Stimulated activated CD8-positive, alpha-beta memory T cell treated with anti-CD3 and anti-CD28 coated beads, Interleukin-4, amount 100 ng/mL, for 4 hours (primary cell): Measurements from ENCODE around the gene NAV2.

Experiments used
- DNase-seq, 2 donors: peaks; one replicate each; pipeline ENCODE4 v3.0.0-alpha.2; 2020; ENCODE audit warnings: low read depth in 2 of 2, low spot score in 1 of 2

Gene NAV2

DNA sequence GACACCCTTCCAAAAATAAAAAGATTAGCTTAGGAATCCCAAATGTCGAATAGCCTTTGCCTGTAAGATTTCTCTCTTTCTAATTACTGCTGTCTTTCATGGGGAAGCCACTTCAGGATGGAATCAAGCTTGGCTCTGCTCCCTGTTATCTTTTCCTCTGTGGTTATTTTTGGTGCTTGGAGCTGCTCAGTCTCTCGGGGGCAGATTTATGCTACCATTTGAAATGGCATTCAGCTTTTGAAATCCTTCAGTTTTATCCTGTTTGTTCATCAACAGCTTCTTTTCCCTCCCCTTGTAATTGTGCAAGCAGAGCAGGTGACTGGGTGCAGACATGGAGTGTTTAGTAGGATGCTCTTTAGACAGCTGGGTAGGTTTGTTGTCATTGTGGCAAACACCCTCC, 336.6 kb downstream of the NAV2 start:
- DNase-seq = no peak

DNA sequence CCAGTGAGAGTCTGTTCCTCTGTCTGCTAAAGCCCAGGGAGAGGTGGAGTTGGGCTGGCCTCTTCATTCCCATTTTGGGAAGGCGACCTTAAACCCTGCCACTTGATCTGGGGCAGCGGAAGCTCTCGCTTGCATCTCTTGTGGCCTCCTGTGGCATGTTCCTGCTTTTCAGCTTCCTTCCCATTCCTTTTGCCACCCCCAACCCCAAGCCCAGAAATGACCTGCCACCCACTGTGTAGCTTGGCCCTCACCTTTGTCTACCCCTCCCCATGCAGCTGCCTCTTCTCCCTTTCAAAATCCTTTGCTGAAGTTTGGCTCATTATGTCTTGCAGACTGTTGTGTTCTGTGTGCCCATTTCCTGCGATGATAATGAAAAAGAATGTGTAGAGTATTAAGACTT, 337.4 kb downstream of the NAV2 start:
- DNase-seq = no peak

DNA sequence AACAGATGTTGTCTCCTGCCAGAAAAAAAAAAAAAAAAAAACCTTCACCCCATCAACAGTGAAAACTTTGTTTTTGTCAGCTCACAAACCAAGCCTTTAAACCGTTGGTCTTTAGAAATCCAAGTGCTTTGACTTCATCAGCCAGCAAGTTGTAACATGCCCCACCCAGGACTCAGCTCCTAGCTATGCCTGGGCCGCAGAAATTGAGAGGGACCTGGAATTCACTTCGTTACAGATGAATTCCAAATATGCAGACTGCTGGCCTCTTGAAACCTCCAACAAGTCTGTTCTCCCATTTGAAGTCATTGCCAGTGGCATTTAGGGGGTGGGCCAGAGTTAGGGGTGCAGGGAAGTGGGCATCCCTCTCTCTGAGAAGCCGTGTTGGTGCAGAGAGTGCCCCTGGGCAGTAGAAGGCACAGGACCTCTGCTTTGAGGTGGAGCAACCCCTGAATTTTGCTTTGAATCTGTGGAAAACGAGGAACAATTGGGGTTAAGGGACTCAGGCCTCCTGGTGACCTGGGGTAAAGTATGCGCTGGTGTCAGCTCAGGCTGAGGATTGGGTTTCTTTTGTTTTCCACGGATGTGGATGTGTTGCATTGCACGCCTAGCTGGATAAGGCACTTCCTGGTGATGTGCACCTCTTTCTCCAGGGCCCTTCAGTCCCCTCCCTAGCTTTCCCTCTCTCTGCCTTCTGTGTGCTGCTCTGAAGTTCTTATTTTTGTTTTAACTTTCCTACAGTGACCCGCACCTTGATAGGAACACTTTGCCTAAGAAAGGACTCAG, 338.1 kb downstream of the NAV2 start:
- DNase-seq = no peak

DNA sequence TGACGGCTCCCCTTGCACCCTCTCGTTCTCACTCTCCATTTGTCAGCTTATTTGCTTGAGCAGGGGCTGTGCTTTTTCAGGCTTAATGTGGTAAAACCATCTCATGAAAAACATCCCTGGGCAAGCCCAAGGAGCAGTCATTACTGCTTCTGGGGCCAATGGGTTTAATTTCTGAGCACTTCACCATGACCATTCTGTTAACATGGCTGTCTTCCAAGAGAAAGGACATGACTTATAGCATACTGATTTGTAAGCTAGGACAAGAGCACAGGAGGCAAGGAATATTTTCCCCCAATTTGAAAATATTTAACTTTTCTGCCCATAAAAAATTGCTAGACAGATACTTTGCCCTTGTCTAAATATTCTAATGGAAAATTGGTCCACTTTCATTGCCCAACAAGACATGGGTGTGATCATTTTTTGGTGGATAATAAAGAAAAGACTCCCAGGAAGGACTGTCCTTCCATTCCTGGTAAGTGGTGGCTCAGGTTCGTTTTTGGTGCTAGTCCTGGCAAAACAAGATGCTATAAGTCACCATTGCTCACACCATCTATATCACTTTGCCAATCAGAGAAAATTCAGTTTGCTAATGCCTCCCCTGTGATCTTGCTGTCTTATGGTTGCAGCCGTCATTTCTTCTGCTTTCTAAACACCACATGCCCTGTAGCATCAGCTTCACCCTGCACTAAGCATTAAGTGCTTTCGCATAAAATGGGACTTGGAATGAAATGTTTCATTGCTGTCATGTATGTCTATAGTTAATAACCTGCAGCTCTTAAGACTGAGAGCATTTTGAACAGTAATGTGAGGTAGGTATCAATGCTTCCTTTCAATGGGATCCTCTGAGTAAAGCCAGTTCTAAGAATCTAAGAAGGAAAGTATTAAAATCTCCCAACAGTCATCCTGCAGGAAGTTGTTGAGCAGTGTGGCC, 339.1 kb downstream of the NAV2 start:
- DNase-seq = no peak

DNA sequence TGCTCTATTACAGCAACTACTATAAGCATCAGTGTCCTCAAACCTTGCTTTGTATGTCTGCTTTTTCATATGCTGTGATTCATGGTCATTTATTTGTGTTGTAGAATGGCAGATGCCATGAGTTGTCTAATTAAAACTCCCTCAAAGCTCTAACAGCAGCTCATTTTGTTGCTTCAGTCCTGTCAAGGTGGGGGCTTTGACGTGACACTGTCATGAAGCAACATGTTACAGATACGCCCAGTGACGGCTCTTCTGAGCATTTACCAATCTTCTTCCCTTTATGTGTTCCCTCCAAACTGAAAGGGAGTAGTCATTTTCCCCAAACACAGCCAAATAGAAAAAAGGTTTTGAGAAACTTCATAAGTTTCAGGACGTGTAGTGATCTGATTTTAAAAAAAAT, 340.9 kb downstream of the NAV2 start:
- no peak for DNase-seq

DNA sequence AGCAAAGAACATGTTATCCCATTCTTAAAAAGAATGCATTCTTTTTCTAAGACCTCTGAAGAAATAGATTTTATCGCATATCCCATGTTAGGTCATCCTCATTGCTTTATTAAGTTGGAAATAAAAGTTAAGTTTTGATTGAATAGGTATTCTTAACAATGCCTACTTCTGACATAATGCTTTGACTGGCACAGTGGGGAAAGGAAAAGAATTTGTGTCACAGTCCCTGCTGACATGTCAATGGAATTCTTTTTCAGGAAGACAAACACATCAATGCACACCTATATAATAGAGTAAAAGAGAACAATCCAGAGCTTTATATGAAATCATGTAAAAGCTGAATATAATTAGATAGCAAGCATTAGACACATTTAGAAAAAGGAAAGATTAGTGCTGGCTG, 341.9 kb downstream of the NAV2 start:
- DNase-seq = no peak

DNA sequence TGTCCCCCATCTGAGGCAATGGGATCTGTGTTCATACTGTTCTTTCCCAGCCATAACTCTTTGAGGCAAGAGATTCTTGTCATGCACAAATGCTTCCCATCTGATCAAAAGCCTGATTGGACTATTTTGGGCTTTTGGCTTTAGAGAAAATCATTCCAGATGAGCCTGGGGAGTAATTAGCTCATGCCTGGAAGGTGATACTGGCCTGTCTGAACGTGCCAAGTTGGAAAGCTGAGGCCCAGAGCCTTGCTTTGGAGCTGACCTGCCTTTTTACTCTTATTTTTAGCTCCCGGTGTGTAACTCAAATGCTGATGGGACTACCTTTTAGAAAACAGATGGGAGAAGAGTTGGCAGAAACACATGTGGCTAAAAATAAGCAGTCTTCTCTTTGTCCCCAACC, 342.7 kb downstream of the NAV2 start:
- no peak for DNase-seq

DNA sequence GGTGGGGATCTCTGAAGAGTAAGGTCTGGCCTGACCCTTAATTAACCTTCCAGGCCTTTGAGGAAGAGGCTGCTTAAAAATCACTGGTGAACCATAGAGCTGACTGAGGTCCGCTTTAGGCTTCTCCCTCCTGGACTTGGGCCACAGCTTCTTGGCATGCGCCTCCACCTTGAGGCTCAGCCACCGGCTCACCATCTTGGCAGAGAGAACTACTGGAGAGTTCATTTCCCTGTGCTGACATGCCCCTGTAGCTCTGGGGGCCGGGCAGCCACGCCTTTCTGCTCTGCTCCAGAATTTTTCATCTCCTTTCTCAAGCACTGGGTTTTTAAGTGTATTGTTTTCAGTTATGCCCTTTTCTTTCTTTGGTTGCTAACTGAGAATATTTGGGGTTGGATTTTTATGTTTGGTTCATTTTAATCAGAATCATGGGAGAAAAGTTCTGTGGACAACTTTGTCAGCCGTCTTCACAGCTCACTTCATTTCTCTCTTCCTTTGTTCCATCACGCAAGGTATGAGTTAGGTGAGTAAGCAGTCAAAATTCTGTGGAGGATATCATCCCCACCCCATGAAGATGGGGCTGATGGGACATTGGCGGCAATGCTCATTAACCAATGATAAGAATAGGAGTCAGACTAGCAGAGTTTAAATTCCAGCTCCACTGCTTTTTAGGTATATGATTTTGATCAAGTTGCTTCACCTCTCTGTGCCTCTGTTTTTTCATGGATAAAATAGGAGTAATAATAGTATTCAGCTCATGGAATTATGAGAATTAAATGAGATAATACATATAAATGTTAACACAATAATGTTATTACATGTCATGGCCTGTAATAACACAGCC, 343.7 kb downstream of the NAV2 start:
- DNase-seq = no peak

DNA sequence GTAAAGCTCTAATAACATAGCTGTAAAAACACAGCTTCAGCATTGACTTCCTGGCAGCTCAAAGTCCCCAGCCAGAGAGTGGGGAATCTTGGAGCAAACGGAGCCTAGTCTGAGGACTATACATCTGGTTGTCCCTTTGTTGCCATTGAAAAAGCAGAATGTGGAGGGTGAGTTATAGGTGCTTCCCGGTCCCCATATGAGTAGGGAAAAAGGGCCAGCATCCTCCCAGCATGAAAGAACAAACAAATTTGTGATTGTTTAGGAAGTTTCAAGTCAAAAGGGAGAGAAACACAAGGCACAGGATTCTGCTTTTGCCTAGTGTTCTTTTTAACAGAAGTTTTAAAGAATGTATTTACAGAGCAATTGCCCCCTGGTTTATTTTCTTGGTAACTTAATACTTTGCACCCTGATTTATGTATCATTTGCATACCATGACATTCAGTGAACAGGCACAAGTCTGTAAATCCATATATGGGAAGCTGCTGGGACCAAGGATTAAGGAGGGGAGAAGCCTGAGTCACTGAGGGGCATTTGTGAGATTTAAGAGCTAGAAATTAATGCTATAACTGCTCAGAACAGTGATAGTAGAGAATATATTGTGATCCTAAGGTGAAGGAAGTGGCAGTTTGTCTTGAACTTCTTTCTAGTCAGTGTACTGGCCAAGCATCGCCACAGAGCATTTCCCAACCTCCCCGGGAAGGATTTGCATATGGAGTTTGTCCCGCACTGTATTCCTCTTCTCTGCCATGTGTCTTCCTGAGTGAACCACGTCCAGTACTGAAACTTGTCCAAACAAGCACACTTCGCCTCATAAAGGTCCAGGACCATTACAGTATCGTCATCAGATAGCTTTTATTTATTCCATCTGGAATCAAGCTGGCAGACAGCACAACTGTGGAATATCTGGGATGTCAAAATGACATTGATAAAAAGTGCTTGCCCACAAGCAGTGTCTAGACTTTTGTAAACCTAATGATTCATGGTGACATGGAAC, 344.6 kb downstream of the NAV2 start:
- no peak for DNase-seq

DNA sequence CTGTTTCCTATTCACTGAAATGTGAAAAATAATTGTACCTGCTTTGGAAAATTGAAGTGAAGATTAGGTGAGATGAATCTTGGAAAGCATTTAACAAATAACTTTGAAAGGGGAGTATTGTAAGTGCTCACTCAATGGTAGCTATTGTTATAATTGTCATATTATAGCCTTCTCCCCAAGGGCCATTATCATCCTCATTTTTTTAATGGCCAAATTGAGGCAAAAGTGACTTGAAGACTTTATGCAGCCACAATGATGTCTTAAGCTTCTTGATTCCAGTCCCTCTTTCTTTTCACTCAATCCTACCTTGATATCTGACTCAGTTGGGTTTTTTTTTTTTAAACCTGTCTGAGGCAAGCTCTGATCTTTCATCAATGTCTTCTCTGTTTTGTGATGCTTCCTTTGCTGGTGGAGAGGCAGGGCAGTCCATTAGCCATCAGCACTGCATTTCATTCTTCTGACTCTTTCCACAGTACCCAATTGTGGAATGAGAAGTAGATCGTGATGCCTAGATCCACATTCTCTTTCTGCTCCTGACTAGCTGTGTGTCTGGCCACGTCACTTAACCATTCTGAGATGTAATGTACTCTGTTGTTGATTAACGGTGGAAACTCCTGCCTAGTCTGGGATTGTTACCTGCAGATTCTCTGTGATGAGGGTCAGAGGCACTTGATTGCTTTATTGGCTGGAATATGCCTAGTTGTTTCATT, 346.3 kb downstream of the NAV2 start:
- no peak for DNase-seq

DNA sequence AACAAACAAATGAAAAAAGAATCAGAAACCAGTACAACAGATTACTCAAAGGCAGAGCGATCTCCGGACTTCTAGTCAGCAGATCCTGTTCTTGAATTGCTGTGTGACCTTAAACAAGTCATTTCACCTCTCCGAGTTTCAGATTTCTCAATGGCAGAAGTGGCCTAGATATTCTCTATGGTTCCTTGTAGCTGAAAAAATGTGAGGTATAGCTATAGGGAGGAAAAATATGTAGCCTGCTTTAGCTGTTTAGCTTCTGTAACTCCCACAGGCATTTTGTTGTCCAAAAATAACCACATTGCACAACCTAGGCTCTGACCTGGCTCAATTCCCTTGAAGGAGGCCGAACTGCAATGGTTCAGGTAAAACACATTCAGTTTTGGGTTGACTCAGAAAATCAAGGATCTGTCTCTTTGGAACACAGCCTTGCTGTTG, 347.0 kb downstream of the NAV2 start:
- no peak for DNase-seq

DNA sequence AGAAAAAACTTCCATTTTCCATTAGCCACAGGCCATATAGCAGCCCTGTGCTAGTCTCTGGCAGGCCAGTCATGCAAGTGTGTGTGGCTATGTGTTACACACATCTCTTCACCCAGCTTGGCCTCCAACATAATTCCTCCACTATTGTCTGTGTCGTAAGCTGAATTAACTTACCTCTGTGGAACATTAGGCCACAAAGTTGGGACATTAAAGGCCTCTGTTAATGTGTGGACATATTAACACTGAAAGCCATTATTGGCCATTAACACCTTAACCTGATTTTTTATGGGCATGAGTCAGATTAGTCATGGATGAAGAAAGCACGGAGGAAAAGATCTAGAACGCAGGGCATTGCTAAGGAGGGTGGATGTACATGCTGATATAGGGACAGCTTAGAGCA, 347.5 kb downstream of the NAV2 start:
- DNase-seq = no peak

DNA sequence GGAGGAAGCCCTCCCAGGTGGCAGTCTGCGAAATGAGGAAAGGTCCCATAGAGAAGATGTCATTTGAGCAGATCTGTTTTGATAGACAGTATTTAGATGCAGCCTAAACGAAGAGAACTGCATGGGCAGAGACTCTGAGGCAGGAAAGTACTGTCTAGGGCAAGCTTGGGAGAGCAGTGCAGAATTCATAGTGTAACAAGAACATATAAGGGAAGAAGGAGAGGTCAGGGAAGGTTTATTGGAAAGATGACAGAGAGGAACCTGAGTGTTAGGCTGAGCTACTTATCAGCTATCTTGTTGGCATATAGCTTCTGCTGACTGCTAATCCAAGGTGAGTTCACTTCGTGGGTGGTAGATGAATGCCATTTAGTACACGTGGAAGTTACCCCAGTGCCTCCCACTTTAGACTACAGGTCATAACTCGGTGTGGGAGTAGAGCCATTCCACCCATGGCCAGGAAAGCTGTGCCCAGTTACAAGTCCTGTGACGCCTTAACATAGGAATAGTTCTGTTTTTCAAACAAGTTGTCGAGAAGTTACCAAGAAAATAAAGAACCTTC, 348.1 kb downstream of the NAV2 start:
- DNase-seq = no peak

DNA sequence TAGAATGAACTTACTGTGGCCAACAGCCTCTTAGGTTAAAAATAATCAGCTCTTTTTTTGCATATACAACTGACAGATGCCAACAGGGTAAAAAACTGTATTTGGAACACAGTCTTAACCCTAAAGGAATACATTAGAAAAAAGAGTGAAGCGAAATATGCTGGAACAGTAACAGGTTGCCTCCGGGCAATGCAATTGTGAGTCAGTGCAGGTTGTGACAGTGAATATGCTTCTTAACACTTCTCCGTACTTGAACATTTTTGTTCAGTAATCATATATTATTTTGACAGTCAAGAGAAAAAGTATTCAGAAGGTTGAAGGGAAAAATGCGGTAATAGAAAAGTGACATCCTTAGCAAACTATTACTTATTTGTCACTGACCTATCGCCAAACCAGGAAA, 349.1 kb downstream of the NAV2 start:
- DNase-seq = no peak

DNA sequence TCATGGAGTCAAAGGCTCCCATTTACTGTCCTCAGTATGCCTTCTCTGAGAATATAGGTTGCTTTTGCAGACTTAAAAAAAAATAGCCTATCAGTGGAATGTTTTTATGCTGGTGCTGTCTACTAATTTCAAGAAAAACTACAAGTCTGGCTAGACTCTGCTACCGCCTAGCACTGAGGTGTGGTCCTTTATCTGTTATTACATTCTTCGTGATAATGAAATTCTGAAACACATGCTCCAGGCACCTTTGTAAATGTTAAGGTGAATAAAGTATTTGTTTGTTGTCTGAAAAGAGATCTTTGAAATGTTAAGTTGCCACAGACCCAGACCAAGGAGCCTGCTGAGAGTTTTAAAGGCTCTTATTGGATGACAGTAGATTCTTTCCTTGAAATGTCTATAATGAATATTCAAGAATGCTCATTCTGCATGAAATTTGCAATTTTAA, 352.3 kb downstream of the NAV2 start:
- DNase-seq = no peak

DNA sequence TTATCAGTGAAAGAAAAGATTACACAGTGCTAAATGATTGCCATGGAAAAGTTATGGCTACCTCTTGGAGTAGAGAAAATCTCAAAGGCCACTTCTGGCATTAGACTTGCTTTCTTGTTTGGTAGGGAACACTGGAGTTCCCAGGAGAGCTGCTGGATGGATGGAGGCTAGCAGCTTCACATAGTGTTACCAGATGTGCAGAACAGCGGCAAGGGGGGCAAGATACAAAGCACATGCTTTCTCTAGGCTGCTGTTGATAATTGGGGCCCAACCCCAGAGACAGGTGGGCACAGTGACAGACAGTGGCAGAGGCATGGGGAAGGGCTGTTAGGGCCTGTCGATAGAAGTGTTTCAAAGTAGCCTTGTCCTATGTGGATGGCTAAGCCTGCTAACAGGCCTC, 352.8 kb downstream of the NAV2 start:
- DNase-seq = no peak

DNA sequence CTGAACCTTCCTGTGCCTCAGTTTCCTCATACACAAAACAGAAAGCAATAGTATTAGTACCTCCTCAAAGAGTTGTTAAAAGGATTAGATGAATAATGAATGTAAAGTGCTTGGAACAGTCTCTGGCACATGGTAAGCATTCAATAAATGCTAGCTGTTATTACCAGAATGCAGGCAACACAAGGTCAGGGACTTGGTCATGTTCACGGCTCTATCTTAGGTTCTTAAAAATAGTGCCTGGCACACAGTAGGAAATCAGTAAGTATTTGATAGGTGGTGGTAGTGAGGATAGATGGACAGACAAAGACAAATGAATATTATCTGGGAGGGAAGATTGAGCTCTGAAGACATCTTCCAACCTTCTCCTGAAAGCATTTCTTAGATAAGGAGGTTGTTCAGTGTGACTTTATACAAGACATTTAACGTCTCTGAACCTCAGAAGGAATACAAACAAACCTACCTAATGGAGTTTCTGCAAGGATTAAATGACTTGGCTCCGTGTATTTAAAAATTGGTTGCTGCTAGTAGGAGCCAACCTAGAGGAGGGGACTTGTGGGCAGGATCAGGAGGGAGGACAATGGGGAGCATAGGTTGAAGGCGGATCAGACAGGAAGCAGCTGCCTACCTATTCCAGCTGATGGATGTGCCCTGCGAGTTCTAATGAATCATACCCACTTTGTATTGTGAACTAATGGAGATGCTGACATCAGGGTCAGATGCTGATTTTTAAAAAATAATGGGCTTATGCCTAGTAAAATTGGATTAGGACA, 353.6 kb downstream of the NAV2 start:
- no peak for DNase-seq

DNA sequence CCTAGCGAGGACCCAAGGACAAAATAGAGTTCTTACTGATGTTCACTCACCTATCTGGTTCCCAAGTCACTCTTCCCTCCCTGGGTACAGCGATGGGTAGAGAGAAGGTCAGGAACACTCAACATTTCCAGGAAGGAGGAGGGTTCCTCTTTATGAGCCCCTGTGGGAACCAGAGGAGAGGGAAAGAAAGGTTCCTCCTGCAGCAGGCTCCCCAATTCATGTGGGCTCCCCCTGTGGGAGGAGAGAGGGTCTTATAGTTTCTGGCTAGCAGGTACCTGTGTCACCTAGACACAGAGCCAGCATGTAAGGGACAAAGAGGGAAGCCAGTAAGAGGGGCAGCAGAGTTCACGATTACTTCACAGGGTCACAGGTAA, 354.1 kb downstream of the NAV2 start:
- DNase-seq = no peak

DNA sequence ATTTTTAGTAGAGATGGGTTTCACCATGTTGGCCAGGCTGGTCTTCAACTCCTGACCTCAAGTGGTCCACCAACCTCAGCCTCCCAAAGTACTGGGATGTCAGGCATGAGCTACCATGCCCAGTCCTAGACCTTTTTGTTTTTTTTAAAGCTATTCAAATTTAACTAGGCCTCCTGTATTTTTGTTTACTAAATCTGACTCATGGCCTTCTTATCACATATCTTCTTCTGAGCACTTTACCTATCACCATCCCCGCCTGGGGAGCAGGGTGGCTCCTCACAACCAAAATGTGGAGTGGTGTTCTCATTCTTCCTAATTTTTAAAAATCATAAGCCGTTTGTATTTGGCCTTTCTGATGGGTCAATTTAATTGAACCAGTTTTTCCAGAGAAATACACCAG, 355.0 kb downstream of the NAV2 start:
- DNase-seq = no peak
